Endometrial microvascular endothelial cells (primary cell): ENCODE measurements around the gene ARHGEF25. TPM values are rescaled to one million over a fixed set of nuclear protein-coding genes. Genes with fewer than 3 reads are reported as not detected.
"Not testable (repeated sequence)": the region's sequence is repeated elsewhere in the genome, so short reads cannot be mapped to it uniquely, and the experiment has no call there.

ENCODE experiments used
- in situ Hi-C: cut with HindIII; loops from 2 replicates; pipeline ENCODE4 v1.10.0; 2017; ENCODE audit warnings: low sequenced_read_pairs, low pct_unique_long_range_greater_than_20kb; ENCODE audit errors: inconsistent ontology term
- total RNA-seq: library from RNA; depleted of rRNA; stranded (reverse); fragments of >200 nt; gene quantifications from one replicate; pipeline ENCODE4 v1.2.3, GENCODE V29; 2015; ENCODE audit errors: inconsistent ontology term

Gene ARHGEF25
- total RNA-seq, 1 donor from 2014 or later: 0.09 TPM

DNA sequence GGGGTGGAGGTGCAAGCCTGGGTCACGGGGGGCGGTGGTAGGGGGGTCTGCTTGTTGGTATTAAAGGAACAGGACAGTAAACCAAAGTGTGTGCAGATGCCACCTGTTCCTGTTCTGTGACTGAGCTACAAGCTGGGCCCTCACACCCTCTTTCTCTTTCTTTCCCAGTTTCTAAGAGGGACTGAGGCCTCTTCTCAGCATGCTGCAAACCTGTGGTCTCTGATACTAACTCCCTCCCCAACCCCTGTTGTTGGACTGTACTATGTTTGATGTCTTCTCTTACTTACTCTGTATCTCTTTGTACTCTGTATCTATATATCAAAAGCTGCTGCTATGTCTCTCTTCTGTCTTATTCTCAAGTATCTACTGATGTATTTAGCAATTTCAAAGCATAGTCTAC lies 27.2 kb upstream of the ARHGEF25 start:
- in situ Hi-C loops: no loop called here

DNA sequence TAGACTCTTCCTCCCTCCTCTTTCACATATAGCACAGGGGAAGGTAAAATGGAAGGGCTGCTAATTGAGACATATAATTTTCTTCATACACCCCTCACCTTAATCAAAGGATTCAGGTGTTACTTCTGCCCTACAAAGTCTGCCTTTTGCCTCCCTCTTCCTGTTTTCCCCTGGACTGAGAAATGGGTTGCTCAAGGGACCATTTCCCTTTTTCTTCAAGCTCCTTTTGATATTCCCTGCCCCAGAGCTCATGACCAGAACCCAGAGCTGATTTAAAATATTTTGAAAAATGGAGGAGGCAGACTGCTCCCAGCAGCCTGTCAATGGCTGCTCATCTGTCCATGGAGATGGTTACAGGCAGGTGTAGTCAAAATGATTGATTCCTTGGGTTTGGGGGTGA lies 26.5 kb upstream of the ARHGEF25 start:
- in situ Hi-C loops: no loop called here

DNA sequence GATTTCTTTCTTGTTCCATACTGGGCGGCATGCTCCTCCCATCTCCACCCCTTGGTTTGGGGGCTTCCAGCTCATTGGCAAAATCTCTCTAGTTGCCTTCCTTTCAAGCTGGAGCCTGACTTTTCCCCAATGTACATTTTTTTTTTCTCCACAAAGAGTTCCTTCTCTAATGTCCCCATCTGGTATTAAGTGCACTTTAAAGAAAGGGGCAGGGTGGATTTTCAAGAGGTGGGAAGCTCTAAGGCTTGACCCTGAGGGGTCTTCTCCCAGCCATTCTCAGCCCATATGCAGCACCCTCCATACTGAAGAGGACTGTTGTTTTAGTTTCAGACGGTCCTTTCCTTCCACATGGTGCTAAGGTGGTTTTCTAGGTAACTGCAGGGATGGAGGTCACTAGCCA lies 26.1 kb upstream of the ARHGEF25 start:
- in situ Hi-C loops: no loop called here

DNA sequence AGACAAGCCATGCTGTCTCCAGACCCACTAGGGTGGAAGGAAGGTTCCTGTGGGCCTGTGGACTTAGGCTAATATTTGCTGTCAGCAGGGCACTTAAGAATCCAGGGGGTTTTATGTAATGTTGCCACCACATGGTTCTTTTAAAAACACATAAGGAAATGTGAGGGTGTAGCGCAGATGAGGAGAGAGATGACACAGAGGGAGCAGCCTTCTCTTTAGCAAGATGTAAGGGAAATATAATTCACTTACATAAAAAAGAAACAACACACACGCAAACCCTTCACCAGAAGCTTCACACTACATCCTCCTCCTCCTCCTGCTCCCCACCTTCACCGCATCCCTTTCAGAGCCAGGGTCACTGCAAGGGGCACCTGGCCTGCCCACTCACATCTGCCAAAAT lies 25.1 kb upstream of the ARHGEF25 start:
- in situ Hi-C loops: no loop called here

DNA sequence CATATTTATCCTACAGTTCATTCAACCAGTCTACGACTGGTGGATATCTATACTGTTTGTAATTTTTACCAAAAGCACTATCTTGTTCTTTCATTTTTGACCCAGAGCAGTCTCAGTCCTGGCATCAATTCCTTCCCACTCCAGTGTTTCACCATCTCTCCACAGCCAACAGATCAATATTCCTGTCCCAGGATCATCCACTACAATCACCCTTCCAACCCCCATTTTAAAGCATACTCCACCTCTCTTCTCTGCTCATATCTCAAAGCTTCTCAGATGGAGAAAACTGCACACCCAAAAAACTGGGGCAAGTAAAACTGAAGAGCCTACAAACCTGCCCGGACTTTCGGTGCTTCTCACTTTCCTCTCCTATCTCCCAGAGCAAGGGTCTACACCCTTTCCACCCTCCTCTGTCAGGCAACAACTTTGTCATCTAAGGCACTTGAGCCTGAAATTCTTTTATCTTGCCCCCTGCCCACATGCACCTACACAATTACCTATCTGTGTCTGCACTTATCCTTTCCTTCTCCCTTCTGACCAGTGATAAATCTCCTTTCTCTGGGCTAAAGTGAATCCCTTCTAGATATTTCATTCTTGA lies 24.3 kb upstream of the ARHGEF25 start:
- in situ Hi-C loops: no loop called here

DNA sequence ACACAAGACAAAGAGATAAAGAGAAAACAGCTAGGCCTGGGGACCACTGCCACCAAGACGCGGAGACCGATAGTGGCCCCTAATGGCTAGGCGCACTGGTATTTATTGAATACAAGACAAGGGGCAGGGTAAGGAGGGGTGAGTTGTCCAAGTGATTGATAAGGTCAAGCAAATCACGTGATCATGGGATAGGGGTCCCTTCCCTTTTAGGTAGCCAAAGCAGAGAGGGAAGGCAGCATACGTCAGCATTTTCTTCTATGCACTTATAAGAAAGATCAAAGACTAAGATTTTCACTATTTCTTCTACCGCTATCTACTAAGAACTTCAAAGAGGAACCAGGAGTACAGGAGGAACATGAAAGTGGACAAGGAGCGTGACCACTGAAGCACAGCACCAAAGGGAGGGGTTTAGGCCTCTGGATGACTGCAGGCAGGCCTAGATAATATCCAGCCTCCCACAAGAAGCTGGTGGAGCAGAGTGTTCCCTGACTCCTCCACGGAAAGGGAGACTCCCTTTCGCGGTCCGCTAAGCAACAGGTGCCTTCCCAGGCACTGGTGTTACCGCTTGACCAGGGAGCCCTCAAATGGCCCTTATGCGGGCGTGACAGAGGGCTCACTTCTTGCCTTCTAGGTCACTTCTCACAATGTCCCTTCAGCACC lies 22.2 kb upstream of the ARHGEF25 start:
- in situ Hi-C loops: not testable (repeated sequence)

DNA sequence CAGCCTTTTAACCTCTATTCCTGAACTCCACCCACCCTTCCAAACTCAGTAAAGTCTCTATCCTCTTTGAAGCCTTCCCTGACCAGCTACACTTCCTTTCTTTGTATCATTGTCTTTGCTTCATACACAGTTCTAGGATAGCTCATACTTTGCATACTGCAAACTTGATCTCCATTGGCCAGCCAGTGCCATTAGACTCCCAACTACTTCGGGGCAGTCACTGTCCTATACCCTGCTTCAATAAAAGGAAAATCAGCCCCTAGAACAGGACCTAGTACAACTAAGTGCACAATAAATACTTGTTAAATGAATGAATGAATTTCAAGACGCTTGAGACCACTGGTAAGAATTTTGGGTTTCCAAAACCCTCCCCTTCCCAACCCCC lies 20.8 kb upstream of the ARHGEF25 start:
- in situ Hi-C loops: no loop called here

DNA sequence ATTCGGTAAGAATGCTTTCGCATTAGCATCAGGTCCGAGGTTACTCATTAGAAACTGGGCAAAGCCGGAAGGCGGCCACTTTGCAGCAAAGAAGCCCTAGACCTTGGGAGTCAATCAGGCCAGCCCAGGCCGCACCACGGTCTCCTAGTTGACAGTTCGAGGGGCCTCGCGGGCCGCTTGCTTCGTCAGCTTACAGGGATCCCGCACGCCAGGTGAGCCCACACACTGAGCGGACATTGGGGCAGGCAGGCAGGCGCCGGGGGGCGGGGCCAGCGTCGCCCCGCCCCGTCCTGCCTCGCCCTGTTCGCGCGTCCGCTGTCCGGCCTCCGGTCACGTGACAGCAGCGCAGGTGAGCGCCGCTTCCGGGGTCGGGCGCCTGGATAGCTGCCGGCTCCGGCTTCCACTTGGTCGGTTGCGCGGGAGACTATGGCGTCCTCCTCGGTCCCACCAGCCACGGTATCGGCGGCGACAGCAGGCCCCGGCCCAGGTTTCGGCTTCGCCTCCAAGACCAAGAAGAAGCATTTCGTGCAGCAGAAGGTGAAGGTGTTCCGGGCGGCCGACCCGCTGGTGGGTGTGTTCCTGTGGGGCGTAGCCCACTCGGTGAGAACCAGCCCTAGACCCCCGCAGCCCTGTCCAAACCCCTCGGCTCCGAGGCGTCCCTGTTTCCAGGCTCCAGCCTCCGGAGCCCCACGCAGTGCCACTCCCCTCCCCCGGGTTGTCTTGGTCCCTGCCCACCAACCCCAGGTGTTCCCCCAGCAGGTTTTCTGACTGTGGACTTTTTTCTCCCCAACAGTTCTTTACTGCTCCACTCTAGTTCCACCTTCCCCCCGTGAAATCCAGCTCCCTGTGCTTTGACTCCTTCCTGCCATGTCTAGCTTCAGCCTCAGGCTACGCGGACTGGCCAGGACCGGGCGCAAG lies 20.1 kb upstream of the ARHGEF25 start, which contains the start of gene PIP4K2C:
TSS of gene PIP4K2C (plus strand) at position 329 of the 918 bp plus-strand sequence. CDS start at position 427, 98 bp downstream.
- in situ Hi-C loops: no loop called here

DNA sequence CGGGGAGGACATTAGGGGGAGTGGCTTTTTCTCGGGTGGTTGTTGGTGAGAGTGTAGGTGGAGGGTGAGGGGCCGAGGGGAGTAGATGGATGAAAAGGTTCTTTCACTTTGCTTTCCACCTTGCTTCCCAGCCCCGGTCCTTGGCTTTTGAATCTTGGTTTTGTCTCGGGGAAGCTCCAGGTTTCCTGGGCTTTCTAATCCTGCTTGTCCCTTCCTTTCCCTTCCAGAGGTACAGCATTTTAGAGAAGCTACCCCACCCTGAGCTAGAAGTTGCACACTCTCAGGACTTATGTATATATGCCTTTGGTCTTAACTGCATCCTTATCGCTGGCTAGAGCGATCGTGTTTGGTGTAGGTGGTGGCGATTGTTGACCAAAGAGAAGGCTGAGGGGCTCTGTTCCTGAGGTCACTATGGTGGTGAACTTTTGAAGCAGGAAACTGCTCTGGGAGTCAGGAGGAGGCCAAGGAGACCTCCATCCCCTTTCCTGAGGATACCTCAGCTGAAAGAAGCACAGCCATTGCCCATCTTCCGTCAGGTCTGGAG lies 19.4 kb upstream of the ARHGEF25 start:
- in situ Hi-C loops: no loop called here

DNA sequence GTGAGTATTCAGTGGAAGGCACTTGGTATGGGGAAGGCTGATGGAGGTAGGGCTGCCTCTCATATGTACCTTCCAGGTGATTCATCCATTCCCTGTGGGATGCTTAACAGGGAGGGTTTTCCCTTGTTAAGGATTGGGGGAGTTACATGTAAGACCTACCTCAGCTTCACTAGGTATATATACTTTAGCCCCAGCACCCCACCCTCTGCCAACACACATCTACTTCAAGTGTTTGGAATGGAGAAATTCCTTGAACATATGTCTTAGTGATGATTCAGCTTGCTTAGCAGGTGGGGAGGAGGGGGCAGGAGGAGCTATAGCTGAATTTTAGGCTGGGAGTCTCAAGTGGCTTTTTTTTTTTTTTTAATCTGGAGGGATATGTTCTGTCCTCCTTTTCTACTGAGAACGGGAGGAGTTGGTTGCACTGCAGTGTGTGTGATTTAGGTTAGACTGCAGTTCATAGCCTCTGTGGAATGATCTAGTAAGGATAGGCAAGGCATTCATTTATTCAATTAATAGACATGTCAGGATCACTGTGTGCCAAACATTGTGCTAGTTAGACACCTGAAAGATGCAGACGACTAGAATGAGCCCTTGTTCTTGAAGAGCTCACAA lies 18.6 kb upstream of the ARHGEF25 start:
- in situ Hi-C loops: no loop called here

DNA sequence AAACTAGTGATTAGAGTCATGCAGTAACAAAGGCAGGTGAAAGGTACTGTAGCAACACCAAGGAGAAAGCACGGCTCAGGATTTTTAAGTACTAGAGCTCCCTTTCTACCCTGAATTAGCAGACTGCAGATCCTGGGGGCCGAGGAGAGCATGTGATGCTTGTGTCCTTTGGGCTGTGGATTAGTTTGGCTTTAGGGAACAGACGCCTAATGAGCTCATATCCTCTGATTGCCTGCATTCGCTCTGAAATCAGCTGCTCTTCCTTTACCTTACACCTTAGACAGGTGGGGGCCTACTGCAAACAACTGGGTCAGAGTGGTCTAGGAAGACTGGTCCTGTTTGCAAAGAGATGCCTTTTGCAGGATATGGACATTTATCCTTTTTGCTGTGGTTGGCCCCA lies 18.0 kb upstream of the ARHGEF25 start:
- in situ Hi-C loops: no loop called here

DNA sequence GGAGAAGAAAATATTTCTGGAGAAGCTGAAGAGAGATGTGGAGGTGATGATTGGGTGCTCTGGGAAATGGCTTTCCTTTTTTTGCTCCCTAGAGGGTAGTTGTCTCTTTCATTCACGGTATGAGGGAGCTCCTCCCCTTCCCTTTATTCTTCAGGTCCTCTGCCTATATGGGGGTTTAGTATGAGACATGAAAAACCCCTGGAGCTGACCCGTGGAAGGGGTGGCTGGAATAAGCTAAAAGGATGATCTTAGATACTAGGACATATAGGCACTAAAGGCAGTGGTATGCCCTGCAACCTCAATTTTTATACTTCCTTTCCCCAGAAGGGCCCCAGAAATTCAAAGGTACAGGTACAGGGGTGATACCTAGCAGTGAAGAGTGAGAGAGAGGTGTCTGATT lies 10.8 kb upstream of the ARHGEF25 start:
- in situ Hi-C loops: no loop called here

DNA sequence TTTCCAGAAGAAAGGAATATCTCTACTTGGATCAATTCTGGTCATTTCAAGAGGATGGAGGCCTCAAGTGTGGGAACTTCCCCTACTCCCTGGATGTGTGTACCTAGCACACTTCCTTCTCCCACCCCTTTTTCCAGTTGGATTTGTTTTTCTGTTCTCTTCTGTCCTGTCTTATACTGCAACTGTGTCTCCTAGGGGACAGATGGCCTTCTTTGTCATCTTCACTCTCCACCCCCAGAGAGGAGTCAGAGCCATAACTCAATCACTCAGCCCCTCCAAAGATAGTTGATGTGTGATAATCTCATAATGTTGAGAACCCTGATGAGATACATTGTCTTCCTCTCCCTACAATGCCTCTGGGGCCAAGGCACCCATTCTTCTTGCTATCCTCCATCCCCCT lies 8.7 kb upstream of the ARHGEF25 start:
- in situ Hi-C loops: no loop called here

DNA sequence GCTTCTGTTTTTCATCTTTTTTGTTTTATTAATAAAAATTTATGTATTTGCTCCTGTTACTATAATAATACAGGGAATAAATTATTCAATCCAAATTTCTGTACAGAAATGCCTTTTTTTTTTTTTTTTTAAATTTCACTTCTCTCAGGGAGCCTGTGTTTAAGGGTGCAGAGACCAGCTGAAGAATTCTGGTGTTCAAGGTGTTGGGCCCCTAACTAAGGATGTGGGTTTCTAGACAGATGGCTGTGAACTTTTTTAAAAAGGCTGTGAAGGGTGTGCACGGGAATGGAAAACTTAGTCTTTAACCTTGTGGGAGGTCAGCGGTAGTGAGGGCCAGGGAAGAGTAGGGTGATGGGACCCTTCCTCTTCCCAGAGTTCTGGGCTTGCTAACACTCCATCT lies 7.9 kb upstream of the ARHGEF25 start:
- in situ Hi-C loops: no loop called here

DNA sequence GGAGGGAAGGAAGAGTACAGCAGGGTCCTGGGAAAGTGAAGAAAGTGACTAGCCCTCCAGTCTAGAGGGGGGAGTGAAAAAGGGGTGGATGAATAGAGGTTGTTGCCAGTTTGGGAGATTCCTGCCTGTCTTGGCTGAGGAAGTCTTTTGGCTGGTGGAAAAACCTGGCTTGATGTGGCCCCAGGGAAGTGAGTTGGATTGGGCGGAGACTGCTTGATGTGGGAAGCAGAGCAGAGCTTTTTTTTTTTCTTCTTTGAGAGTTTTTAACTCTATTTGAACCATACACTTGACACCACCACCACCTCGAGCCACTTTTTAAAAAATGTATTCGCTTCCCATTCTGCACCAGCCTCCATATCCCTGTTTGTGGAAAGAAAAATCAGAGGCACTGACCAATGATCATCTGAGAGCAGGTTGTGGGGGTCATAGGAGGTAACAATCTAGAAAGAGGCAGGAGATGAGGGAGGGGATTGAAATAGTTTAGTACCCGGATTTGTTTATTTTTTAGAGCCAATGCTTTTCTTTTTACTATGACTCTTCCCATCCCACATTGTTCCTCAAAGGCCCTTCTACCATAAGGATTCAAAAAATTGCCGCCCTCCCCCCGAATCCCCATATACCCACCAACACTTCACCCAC lies 7.3 kb upstream of the ARHGEF25 start:
- in situ Hi-C loops: no loop called here

DNA sequence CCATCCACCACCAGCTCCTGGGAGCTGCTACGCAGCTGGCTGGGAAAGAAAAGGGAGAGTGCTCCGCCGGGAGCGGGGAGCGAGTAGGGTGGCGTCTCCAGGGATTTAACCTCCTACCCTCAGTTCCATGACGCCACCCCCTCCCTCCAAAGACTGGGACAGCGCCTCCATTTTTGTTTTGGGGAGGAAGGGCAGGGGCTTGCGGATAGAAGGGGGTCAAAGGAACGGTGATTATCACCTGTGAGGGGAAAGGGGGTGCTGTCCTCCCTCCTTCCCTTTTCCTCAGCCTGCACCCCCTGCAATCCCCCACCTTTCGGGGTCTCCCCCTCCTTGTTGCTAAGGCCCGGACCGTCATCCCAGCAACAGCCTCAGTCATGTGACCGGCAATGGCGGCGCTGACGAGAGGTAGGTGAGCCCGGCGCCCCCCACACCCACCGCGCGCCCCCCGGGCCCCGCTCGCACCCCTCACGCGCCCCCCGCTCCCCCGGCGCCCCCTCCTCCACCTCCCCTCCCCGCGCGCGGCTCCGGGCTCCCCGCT lies 6.7 kb upstream of the ARHGEF25 start, which contains the start of gene DTX3:
TSS of gene DTX3 (plus strand) at position 371 of the 538 bp plus-strand sequence. CDS start 1,694 bp downstream, outside the sequence.
- in situ Hi-C loops: no loop called here

DNA sequence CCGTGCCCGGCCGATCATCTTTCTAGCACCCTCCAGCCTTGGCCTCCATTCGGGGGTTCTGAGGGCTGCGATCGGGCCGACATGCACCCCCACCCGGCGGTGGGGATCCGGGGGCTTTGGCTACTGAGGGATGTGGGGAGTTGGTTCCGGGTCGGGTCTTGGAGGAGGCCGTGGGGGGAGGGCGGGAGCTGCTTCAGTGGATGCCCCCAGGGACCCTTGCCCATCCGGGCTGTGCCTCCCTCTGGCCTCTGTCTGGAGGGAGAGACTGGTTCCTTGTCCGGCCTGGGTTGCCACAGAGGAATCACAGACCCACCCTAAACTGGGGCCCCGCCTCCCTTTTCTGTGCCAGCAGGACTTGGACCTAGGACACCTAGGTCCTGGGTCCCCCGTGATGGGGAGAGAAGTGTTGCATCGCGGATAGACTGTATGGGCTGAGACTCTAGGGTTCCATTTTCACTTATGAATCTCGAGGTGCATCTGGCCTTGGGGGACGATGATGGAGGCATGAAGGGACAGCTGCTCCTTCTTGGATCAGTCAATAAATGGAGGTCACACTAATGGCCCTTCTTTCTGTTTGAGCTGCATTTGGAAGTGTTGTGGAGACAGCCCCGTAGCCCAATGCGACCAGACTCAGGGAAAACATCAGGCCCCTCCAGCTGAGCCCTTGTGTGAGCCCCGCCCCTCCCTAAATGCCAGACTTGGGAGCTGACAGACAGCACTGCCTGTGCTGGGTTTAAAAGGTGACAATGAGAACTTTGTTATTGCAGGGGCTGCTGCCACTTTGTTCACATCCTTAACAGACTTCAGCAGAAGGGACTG lies 6.0 kb upstream of the ARHGEF25 start:
- in situ Hi-C loops: no loop called here
